ENCODE data around the gene HCN4.

- TF ChIP-seq EZH2 (IDR thresholded peaks at IDR 0.05), result no peak
- TF ChIP-seq, protein P1, sequence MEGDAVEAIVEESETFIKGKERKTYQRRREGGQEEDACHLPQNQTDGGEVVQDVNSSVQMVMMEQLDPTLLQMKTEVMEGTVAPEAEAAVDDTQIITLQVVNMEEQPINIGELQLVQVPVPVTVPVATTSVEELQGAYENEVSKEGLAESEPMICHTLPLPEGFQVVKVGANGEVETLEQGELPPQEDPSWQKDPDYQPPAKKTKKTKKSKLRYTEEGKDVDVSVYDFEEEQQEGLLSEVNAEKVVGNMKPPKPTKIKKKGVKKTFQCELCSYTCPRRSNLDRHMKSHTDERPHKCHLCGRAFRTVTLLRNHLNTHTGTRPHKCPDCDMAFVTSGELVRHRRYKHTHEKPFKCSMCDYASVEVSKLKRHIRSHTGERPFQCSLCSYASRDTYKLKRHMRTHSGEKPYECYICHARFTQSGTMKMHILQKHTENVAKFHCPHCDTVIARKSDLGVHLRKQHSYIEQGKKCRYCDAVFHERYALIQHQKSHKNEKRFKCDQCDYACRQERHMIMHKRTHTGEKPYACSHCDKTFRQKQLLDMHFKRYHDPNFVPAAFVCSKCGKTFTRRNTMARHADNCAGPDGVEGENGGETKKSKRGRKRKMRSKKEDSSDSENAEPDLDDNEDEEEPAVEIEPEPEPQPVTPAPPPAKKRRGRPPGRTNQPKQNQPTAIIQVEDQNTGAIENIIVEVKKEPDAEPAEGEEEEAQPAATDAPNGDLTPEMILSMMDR (IDR thresholded peaks at IDR 0.05), result no peak
These were observed 40.5 kb downstream of the HCN4 start for GRCh38 chr15:73328149-73328820.

Data from neural progenitor cell (in vitro differentiated cells).